GM12873 (cell line): Measurements from ENCODE around the gene BCAS3.

Experiments used
- TF ChIP-seq, protein P1 (sequence below): IDR thresholded peaks from 2 replicates; pipeline ENCODE4 v1.5.1; 2012; ENCODE audit warnings: low read depth, mild to moderate bottlenecking, moderate library complexity, low read length, control low read depth; ENCODE audit not compliant: insufficient read depth; ENCODE audit errors: missing control alignments

BCAS3 gene

DNA sequence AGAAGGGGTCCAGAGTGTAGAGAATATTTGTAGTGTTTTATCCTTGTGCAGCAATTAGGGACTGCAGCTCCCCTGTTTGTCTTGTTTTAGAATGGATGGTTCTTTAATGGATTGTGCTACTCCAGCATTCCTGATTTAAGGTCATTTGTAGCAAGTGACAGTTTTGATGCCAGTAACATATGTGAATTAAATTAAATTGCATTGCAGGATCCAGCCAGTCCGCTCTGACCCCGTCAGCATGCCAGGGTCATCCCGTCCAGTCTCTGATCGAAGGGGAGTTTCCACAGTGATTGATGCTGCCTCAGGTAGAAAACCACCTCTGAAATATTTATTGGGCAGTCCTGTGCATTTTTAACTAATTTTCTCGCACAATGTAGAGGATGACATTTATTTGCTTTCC lies 406.6 kb downstream of the BCAS3 start:
- TF ChIP-seq, protein P1, sequence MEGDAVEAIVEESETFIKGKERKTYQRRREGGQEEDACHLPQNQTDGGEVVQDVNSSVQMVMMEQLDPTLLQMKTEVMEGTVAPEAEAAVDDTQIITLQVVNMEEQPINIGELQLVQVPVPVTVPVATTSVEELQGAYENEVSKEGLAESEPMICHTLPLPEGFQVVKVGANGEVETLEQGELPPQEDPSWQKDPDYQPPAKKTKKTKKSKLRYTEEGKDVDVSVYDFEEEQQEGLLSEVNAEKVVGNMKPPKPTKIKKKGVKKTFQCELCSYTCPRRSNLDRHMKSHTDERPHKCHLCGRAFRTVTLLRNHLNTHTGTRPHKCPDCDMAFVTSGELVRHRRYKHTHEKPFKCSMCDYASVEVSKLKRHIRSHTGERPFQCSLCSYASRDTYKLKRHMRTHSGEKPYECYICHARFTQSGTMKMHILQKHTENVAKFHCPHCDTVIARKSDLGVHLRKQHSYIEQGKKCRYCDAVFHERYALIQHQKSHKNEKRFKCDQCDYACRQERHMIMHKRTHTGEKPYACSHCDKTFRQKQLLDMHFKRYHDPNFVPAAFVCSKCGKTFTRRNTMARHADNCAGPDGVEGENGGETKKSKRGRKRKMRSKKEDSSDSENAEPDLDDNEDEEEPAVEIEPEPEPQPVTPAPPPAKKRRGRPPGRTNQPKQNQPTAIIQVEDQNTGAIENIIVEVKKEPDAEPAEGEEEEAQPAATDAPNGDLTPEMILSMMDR = no peak

DNA sequence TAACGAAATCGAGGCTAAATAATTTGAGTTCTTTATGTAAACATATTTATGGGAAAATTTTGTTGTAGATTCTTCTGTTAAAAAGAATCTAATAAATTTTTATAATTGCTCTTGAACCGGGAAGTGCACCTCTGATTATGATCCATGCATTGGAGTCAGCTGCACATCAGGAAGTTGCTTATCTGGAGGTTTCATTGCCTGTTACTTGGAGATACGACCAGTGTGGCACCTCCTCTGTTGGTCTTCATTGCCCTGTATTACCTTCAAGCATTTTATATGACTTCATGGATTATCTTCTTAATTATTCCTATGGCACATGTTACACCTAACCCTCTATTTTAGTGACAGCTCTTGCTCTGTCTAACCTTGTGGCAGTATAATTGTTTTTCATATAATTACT lies 409.4 kb downstream of the BCAS3 start:
- TF ChIP-seq, protein P1 = no peak

- TF ChIP-seq, protein P1 = no peak
Observed at GRCh38 chr17:61088556-61088955, 410.9 kb downstream of the BCAS3 start.

DNA sequence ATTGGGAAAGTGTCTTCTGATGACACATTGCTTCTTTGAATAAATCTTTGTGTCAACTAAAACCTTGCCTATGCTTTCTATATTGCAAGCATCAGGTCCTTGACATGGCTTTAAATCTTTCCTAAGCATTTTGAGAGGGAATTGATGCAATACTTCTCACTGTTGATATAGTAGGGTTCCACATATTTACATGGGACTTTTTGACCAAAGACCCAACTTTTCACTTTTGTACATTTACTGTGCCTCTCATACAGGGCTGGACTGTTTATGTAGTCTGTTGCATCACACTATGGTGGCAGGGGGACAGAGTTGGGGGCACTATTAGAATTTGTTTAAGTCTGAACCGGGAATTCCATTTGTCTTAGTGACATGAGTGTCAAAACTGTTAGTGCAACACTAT lies 413.4 kb downstream of the BCAS3 start:
- TF ChIP-seq, protein P1 = no peak

GRCh38 chr17:61097781-61098180 lies 420.1 kb downstream of the BCAS3 start:
- TF ChIP-seq, protein P1 = no peak

- TF ChIP-seq, protein P1 = no peak
Observed at GRCh38 chr17:61106354-61106753, 428.7 kb downstream of the BCAS3 start.

DNA sequence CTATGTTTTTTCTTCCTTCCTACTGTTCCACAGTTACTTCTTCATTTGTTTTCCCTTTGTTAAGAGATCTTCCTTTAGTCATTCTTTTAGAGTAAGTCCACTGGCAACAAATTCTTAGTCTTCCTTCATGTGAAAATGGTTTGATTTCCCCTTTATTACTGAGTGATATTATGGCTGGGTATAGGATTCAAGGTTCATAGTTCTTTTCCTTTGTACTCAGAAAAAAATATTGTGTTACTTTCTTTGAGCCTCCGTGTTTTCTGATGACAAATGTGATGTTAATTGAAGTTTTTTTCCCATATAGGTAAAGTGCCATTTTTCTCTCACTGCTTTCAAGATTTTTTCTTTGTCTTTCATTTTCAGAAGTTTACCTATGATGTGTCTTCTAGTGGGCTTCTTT lies 438.9 kb downstream of the BCAS3 start:
- TF ChIP-seq, protein P1 = no peak
